ENCODE measurements around the gene WNK2. TPM values are rescaled to one million over a fixed set of nuclear protein-coding genes. Genes with fewer than 3 reads are reported as not detected.

The WNK2 gene
- total and polyA plus RNA-seq, 8 donors, result 0.93 to 10.4 (median 7.4) TPM

- Histone ChIP-seq H3K4me3 (no peak overlapping the region), H3K4me1 (no peaks in the 10 kb centered on the region), H3K9me3 (no peaks in the 10 kb centered on the region), H3K36me3 (no peaks in the 10 kb centered on the region), H3K27ac (no peak overlapping the region), H3K27me3 (peaks cover 0 to 16% of the 10 kb centered on the region in 2 donors)
- intact Hi-C loops (cut with DNase I), result no loop called here
- ATAC-seq (no peak), DNase-seq (peak in 1 of 4 donors; percentile 20)
- TF ChIP-seq CTCF (IDR thresholded peaks at IDR 0.05), result no peak
These were observed 7.4 kb downstream of the WNK2 start for GRCh38 chr9:93191354-93191660.

- Histone ChIP-seq H3K27ac (no peak overlapping the region), H3K36me3 (no peaks in the 10 kb centered on the region), H3K4me3 (no peak overlapping the region), H3K27me3 (peaks cover 0 to 5% of the 10 kb centered on the region in 2 donors), H3K4me1 (no peaks in the 10 kb centered on the region), H3K9me3 (no peaks in the 10 kb centered on the region)
- DNase-seq, result peak in 1 of 4 donors; percentile 39
- TF ChIP-seq CTCF (IDR thresholded peaks at IDR 0.05), result no peak
- ATAC-seq, result no peak
- intact Hi-C loops (cut with DNase I), result no loop called here
These were observed 8.9 kb downstream of the WNK2 start for GRCh38 chr9:93192721-93193387.

- ATAC-seq, result peak; percentile 74
- Histone ChIP-seq H3K27ac (no peak overlapping the region), H3K36me3 (no peaks in the 10 kb centered on the region), H3K4me1 (no peaks in the 10 kb centered on the region), H3K4me3 (no peak overlapping the region), H3K9me3 (no peaks in the 10 kb centered on the region), H3K27me3 (peaks cover 0 to 2% of the 10 kb centered on the region in 2 donors)
- intact Hi-C loops (cut with DNase I), result no loop called here
- no peak for TF ChIP-seq CTCF (IDR thresholded peaks at IDR 0.05)
- peak in 2 of 4 donors; percentile 52 to 58 for DNase-seq
These were observed 9.7 kb downstream of the WNK2 start for GRCh38 chr9:93193388-93194220.

- H3K9me3 ChIP-seq, result no peaks in the 10 kb centered on the region
- no peak for TF ChIP-seq CTCF (IDR thresholded peaks at IDR 0.05)
- H3K4me1 ChIP-seq, result no peaks in the 10 kb centered on the region
- intact Hi-C loops (cut with DNase I), result no loop called here
- H3K36me3 ChIP-seq, result no peaks in the 10 kb centered on the region
- H3K27ac ChIP-seq, result no peak overlapping the region
- H3K4me3 ChIP-seq, result no peak overlapping the region
- ATAC-seq, result no peak
- DNase-seq, result no peak
- H3K27me3 ChIP-seq, result no peaks in the 10 kb centered on the region
These were observed 10.3 kb downstream of the WNK2 start for GRCh38 chr9:93194221-93194625.

- DNase-seq (peak in 1 of 4 donors; percentile 51), ATAC-seq (no peak)
- TF ChIP-seq CTCF (IDR thresholded peaks at IDR 0.05), result no peak
These were observed 10.7 kb downstream of the WNK2 start for GRCh38 chr9:93194641-93195040.

More at GRCh38 chr9:93194641-93195040, 10.7 kb downstream of the WNK2 start:
- Histone ChIP-seq H3K27me3 (no peaks in the 10 kb centered on the region), H3K9me3 (no peaks in the 10 kb centered on the region), H3K4me1 (no peaks in the 10 kb centered on the region), H3K36me3 (no peaks in the 10 kb centered on the region), H3K4me3 (no peak overlapping the region), H3K27ac (no peak overlapping the region)
- intact Hi-C loops (cut with DNase I), result no loop called here
